Neural cell (in vitro differentiated cells): ENCODE data around the gene C1orf35. TPM values are rescaled to one million over a fixed set of nuclear protein-coding genes. Genes with fewer than 3 reads are reported as not detected.

ENCODE experiments used
- H2AFZ ChIP-seq: fragments of 200-600, 300-800 bp; sonication (generic), shearing (Covaris generic); 2 replicates; pipeline ENCODE4 v1.6.0; 2014; ENCODE audit warnings: low read depth, mild to moderate bottlenecking, antibody characterized with exemption, low read length, moderate library complexity
- H3F3A ChIP-seq: fragments of 200-600 bp; shearing (Covaris generic); 2 replicates; pipeline ENCODE4 v1.6.1; 2016; ENCODE audit warnings: mild to moderate bottlenecking, moderate library complexity, mixed read lengths, antibody characterized with exemption, low read length; ENCODE audit not compliant: insufficient read depth, poor library complexity, severe bottlenecking
- H3K27ac ChIP-seq: fragments of 200-600, 300-800 bp; sonication (generic), shearing (Covaris generic); 2 replicates; pipeline ENCODE4 v1.5.1; 2014; ENCODE audit warnings: mild to moderate bottlenecking, low read length, moderate library complexity
- H3K27me3 ChIP-seq: fragments of 300-800, 200-600 bp; sonication (generic), shearing (Covaris generic); 2 replicates; pipeline ENCODE4 v1.6.0; 2014; ENCODE audit warnings: mild to moderate bottlenecking, low read depth, low read length, moderate library complexity; ENCODE audit not compliant: insufficient read depth
- H3K36me3 ChIP-seq: fragments of 300-800, 200-600 bp; sonication (generic), shearing (Covaris generic); 2 replicates; pipeline ENCODE4 v1.5.1; 2014; ENCODE audit warnings: mild to moderate bottlenecking, antibody characterized with exemption, low read length, moderate library complexity; ENCODE audit not compliant: insufficient read depth
- H3K4me2 ChIP-seq: fragments of 300-800, 200-600 bp; sonication (generic), shearing (Covaris generic); 2 replicates; pipeline ENCODE4 v1.6.0; 2014; ENCODE audit warnings: mild to moderate bottlenecking, low read length
- H3K4me3 ChIP-seq: fragments of 300-800, 200-600 bp; sonication (generic), shearing (Covaris generic); 2 replicates; pipeline ENCODE4 v1.5.1; 2014; ENCODE audit warnings: mild to moderate bottlenecking, low read length, moderate library complexity
- H3K79me2 ChIP-seq: fragments of 200-600 bp; shearing (Covaris generic); replicated peaks from 2 replicates; pipeline ENCODE4 v1.6.0; 2014; ENCODE audit warnings: mild to moderate bottlenecking, low read length, moderate library complexity; ENCODE audit not compliant: insufficient read depth
- H3K9ac ChIP-seq: fragments of 300-800, 200-600 bp; sonication (generic), shearing (Covaris generic); 2 replicates; pipeline ENCODE4 v1.6.1; 2016; ENCODE audit warnings: mild to moderate bottlenecking, low read length, mixed read lengths
- H3K9me2 ChIP-seq: fragments of 200-600 bp; shearing (Covaris generic); 2 replicates; pipeline ENCODE4 v1.6.1; 2016; ENCODE audit warnings: mild to moderate bottlenecking, low read length, mixed read lengths; ENCODE audit not compliant: insufficient read depth
- H3K9me3 ChIP-seq: fragments of 200-600, 300-800 bp; sonication (generic), shearing (Covaris generic); 2 replicates; pipeline ENCODE4 v1.6.1; 2016; ENCODE audit warnings: mild to moderate bottlenecking, mixed run types, low read length, moderate library complexity, mixed read lengths
- H4K20me1 ChIP-seq: fragments of 200-600 bp; shearing (Covaris generic); 2 replicates; pipeline ENCODE4 v1.6.1; 2016; ENCODE audit warnings: mild to moderate bottlenecking, mixed run types; ENCODE audit not compliant: insufficient read depth
- EP300 ChIP-seq: fragments of 450-650 bp; conservative IDR thresholded peaks from 2 replicates; pipeline ENCODE4 v1.6.1; 2014; ENCODE audit warnings: antibody characterized with exemption, mild to moderate bottlenecking, moderate library complexity; ENCODE audit not compliant: poor library complexity, severe bottlenecking
- EZH2 ChIP-seq: fragments of 200-600, 300-800 bp; shearing (Covaris generic), sonication (generic); IDR thresholded peaks from 2 replicates; pipeline ENCODE4 v1.6.1; 2014; ENCODE audit warnings: antibody characterized with exemption, low read length, borderline replicate concordance, mild to moderate bottlenecking; ENCODE audit not compliant: insufficient read depth, poor library complexity, severe bottlenecking
- MXI1 ChIP-seq: fragments of 450-650 bp; conservative IDR thresholded peaks from 2 replicates; pipeline ENCODE4 v1.6.1; 2014; ENCODE audit warnings: antibody characterized with exemption, mild to moderate bottlenecking; ENCODE audit not compliant: poor library complexity, severe bottlenecking
- POLR2AphosphoS5 ChIP-seq: IDR thresholded peaks from 2 replicates; pipeline ENCODE4 v1.6.1; 2012
- RAD21 ChIP-seq: fragments of 450-650 bp; conservative IDR thresholded peaks from 2 replicates; pipeline ENCODE4 v1.6.1; 2014; ENCODE audit warnings: antibody characterized with exemption, mild to moderate bottlenecking, moderate library complexity
- SMC3 ChIP-seq: fragments of 450-650 bp; conservative IDR thresholded peaks from 2 replicates; pipeline ENCODE4 v1.6.1; 2014; ENCODE audit warnings: antibody characterized with exemption, mild to moderate bottlenecking, moderate library complexity; ENCODE audit not compliant: poor library complexity
- TAF1 ChIP-seq: IDR thresholded peaks from 2 replicates; pipeline ENCODE4 v1.6.1; 2012; ENCODE audit warnings: low read depth
- polyA plus RNA-seq: library from polyadenylated mRNA; depleted of rRNA; stranded (reverse); fragments of >200 nt; gene quantifications from 2 replicates; pipeline ENCODE4 v1.2.3, GENCODE V29; 2014
- TF ChIP-seq, protein P1 (sequence below): fragments of 450-650 bp; IDR thresholded peaks from 2 replicates; pipeline ENCODE4 v1.5.1; 2014; ENCODE audit warnings: antibody characterized with exemption, mild to moderate bottlenecking, moderate library complexity; ENCODE audit not compliant: poor library complexity, severe bottlenecking
- TF ChIP-seq, protein P2 (sequence below): IDR thresholded peaks from 2 replicates; pipeline ENCODE4 v1.6.1; 2012; ENCODE audit warnings: borderline replicate concordance

The C1orf35 gene
- polyA plus RNA-seq, 1 donor from 2014 or later: 32.8 TPM

DNA sequence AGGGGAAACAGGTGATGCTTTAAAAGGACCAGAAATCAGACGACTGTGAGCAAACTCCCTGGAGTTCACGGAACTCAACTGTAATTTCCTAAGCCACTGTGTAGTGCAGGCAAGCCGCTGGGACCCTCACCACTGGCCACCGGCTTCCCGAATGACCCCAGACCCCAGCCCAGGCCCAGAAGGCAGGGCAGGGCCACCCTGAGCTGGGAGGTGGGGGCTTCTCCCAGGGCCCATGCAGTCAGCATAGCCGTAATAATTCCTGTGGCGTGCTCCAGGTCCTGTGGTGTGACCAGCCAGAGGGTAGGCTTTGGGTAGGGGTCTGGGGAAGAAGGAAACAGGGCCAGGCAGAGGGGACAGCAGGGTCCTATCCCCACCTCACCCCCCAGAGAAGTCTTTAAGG lies 24.1 kb downstream of the C1orf35 start:
- Histone ChIP-seq H4K20me1 (no peaks in the 10 kb centered on the region), H3K9me3 (no peaks in the 10 kb centered on the region), H3K27me3 (no peaks in the 10 kb centered on the region), H2AFZ (no peak overlapping the region), H3K4me2 (no peak overlapping the region), H3K9me2 (no peaks in the 10 kb centered on the region), H3K79me2 (peaks cover 12% of the 10 kb centered on the region), H3K4me3 (no peak overlapping the region), H3K9ac (no peak overlapping the region), H3K27ac (no peak overlapping the region), H3K36me3 (no peaks in the 10 kb centered on the region), H3F3A (no peaks in the 10 kb centered on the region)
- TF ChIP-seq, protein P1, sequence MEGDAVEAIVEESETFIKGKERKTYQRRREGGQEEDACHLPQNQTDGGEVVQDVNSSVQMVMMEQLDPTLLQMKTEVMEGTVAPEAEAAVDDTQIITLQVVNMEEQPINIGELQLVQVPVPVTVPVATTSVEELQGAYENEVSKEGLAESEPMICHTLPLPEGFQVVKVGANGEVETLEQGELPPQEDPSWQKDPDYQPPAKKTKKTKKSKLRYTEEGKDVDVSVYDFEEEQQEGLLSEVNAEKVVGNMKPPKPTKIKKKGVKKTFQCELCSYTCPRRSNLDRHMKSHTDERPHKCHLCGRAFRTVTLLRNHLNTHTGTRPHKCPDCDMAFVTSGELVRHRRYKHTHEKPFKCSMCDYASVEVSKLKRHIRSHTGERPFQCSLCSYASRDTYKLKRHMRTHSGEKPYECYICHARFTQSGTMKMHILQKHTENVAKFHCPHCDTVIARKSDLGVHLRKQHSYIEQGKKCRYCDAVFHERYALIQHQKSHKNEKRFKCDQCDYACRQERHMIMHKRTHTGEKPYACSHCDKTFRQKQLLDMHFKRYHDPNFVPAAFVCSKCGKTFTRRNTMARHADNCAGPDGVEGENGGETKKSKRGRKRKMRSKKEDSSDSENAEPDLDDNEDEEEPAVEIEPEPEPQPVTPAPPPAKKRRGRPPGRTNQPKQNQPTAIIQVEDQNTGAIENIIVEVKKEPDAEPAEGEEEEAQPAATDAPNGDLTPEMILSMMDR: no peak
- TF ChIP-seq RAD21: no peak
- TF ChIP-seq MXI1: no peak
- TF ChIP-seq TAF1: no peak
- TF ChIP-seq EZH2: no peak
- TF ChIP-seq SMC3: no peak
- TF ChIP-seq, protein P2, sequence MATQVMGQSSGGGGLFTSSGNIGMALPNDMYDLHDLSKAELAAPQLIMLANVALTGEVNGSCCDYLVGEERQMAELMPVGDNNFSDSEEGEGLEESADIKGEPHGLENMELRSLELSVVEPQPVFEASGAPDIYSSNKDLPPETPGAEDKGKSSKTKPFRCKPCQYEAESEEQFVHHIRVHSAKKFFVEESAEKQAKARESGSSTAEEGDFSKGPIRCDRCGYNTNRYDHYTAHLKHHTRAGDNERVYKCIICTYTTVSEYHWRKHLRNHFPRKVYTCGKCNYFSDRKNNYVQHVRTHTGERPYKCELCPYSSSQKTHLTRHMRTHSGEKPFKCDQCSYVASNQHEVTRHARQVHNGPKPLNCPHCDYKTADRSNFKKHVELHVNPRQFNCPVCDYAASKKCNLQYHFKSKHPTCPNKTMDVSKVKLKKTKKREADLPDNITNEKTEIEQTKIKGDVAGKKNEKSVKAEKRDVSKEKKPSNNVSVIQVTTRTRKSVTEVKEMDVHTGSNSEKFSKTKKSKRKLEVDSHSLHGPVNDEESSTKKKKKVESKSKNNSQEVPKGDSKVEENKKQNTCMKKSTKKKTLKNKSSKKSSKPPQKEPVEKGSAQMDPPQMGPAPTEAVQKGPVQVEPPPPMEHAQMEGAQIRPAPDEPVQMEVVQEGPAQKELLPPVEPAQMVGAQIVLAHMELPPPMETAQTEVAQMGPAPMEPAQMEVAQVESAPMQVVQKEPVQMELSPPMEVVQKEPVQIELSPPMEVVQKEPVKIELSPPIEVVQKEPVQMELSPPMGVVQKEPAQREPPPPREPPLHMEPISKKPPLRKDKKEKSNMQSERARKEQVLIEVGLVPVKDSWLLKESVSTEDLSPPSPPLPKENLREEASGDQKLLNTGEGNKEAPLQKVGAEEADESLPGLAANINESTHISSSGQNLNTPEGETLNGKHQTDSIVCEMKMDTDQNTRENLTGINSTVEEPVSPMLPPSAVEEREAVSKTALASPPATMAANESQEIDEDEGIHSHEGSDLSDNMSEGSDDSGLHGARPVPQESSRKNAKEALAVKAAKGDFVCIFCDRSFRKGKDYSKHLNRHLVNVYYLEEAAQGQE: no peak
- no peak for TF ChIP-seq POLR2AphosphoS5
- TF ChIP-seq EP300: no peak

DNA sequence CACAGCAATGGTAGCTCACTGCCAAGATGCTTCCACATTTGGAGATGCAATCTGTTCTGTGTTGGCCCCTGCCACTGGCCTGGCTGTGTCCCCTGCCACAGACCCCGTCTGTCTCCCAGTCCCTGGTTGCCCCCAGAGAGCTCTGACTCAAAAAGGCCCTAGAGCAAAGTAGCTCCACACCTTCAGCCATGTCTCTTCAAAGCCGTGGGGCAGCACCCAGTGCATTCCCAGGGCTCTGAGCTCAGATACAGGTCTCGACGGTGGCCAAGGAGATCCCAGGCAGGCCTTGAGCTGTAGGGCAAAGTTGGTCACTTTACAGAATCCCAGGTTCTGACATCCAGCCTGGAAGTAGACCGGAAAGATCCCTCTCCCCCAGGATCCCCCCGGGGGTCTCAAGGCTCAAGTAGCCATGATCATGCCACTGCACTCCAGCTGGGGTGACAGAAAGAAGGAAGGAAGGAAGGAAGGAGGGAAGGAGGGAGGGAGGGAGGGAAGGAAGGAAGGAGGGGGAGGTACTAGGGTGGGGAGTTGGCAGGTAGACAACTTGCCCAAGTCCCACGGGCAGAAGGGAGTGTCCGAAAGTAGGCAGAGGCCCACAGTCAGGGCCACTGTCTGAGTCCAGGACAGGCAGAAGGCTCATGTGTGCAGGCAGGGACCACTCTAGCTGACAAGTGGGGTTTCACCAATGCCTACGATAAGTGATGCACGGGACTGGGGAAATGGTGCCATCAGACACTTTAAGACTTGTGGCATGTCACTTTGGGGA lies 25.4 kb downstream of the C1orf35 start:
- TF ChIP-seq MXI1 (no peak), POLR2AphosphoS5 (no peak)
- H3K27me3 ChIP-seq: no peaks in the 10 kb centered on the region
- no peaks in the 10 kb centered on the region for H4K20me1 ChIP-seq

More for the DNA sequence above, 25.4 kb downstream of the C1orf35 start:
- Histone ChIP-seq H3F3A (no peaks in the 10 kb centered on the region), H3K27ac (no peak overlapping the region), H3K4me2 (no peak overlapping the region), H3K36me3 (no peaks in the 10 kb centered on the region), H3K9ac (no peak overlapping the region), H3K79me2 (no peaks in the 10 kb centered on the region), H3K4me3 (no peak overlapping the region), H3K9me3 (no peaks in the 10 kb centered on the region), H3K9me2 (no peaks in the 10 kb centered on the region), H2AFZ (no peak overlapping the region)
